Activated T-helper 1 cell treated with anti-CD3 and anti-CD28 coated beads, Interleukin-2, amount 50 U/mL, for 16 hours (primary cell): ENCODE data around the gene HS6ST1.

Source experiments
- DNase-seq, 2 donors: peaks; one replicate each; pipeline ENCODE4 v3.0.0-alpha.2; 2020; ENCODE audit warnings: low read depth in 1 of 2, low spot score in 1 of 2

The HS6ST1 gene

GRCh38 chr2:128284037-128284441, 34.6 kb downstream of the HS6ST1 start:
- no peak for DNase-seq

DNA sequence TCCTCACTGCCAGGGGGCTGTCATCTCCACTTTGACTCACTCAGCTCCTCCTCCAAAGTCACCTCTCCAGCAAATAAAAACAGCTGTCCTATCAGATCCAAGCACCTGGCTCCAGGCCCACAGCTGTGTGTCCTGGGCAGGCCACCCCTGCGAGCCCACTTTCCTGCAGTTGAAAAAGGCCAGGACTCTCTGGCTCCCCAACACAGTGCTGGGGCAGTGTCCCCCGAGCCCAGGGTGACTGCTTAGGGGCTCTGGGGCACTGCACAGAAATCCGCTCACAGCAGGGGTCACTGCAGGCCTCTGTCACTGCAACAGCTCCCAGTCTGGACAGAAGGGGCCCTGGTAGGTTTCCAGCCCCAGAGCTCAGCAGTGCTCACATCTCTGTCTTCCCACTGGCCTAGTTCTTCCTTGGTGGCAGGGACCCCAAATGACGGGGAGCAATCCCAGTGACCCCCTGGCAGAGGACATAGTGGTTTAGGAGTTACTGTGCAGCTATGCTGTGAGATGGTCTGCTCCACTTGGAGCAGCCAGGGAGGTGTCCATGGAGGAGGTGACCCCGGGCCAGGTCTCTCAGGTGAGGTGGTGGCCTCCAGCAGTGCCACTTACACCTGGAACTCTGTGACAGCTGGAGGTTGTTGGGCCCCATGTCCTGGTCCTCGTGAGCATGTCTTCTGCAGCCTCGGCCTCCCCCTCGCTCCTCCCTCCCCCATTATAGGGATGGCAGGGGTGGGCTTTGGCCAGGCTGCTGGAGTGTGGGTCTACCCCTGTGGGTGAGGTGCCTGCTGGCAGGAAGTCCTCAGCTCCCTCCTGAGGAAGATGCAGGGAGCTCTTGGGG, 35.5 kb downstream of the HS6ST1 start:
- no peak for DNase-seq

DNA sequence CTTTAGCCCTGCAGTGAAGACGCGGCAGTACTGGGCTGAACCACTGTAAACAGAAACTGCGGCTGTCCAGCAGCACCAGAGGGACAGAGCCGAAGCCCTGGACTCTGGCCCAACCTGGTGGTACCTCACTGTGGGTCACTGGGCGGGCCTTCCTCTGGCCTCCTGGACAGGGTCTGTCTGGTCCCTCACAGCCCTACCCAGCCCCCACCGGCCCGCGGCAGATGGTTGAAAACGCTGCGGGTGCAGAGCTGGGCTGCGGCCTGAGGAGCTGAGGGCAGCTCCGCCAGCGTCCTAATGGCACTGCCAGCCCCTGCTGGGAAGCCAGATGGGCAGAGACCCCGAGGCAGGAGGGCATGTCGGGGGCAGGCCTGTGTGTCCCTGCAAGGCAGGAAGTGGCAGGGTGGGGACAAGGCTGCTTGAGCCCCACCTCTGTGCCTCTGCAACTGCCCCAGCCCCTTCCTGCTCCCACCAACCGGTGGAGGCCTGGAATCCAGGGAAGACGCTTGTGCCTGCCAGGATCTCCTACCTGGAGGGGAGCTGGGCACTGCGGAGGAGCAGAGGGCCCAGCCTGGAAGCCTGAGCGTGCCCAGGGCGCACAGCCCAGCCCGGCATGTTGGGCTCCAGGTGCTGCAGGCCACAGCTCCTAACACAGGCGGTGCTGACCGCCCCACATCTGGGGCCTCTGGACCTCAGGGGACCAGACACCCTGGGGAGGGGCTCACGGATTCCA, 36.3 kb downstream of the HS6ST1 start:
- no peak for DNase-seq

- DNase-seq, result no peak
Observed at GRCh38 chr2:128281852-128282245, 36.8 kb downstream of the HS6ST1 start.

- DNase-seq, result no peak
Observed at GRCh38 chr2:128280901-128281321, 37.8 kb downstream of the HS6ST1 start.

GRCh38 chr2:128280158-128280871, 38.4 kb downstream of the HS6ST1 start:
- no peak for DNase-seq

- no peak for DNase-seq
Observed at GRCh38 chr2:128279786-128280157, 38.9 kb downstream of the HS6ST1 start.

- DNase-seq, result no peak
Observed at GRCh38 chr2:128279009-128279408, 39.7 kb downstream of the HS6ST1 start.

- DNase-seq, result peak in 1 of 2 donors; percentile 1
Observed at GRCh38 chr2:128277961-128278681, 40.5 kb downstream of the HS6ST1 start.

DNA sequence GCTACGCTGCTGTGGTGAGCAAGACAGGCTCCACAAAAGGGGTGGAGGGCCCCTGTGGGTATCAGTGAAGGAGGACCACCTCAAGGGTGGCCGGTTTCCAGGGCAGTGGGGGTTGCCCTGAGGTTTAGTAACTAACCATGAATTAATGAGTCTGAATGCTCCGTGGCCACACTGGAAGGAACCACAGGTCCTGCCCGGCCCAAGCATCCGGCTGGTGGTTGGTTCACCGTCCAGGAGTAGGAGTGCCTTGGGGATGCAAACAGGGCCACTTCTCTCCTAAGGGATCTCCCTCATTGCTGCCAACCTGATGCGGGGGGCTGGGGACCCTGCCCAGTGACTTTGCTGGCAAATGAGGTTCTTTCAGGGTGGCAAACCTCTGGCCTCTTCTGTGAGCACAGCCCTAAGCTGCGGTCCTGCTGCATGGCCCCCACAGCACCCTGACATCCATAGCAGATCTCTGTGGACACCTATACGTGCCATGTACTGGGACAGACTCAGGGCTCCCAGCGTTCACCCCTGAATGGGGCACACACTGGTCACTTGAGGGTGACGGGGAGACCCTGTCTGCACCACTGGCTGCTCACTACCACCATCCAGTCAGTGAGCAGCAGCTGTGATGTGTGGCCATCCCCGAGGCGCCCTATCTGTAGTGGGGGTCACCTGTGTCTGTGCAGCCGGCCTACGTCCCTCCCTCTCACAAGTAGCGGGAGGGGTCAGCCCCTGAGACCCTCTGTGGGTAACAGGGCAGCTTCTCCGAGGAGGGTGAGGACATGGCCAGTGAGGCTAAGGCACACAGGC, 41.6 kb downstream of the HS6ST1 start:
- peak in 1 of 2 donors; percentile 3 for DNase-seq

DNA sequence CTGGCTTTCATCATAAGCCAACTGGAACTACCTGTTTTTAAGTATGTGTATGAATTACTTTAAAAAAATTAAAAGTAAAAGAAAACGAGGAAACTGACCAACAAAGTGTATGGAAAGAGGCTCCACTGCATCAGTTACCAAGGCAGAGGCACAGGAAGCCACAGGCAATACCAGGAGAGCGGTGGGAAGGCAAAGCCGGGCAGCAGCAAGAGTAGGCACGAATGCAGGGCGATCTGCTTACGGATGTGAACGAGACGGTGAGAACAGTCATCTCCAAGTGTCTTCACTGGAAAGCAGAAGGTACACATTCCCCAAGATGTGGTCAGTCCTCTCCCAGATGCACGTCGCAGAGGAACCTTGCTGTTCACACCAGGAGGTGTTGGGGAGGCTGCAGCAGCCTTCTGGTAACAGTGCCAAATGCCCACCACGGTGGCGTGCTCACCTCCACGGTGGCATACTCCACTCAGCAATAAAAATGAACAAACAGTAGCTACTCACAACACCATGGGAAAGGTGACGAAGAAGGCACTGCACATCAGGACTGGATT, 43.1 kb downstream of the HS6ST1 start:
- no peak for DNase-seq

GRCh38 chr2:128274218-128274617, 44.5 kb downstream of the HS6ST1 start:
- DNase-seq, result no peak

DNA sequence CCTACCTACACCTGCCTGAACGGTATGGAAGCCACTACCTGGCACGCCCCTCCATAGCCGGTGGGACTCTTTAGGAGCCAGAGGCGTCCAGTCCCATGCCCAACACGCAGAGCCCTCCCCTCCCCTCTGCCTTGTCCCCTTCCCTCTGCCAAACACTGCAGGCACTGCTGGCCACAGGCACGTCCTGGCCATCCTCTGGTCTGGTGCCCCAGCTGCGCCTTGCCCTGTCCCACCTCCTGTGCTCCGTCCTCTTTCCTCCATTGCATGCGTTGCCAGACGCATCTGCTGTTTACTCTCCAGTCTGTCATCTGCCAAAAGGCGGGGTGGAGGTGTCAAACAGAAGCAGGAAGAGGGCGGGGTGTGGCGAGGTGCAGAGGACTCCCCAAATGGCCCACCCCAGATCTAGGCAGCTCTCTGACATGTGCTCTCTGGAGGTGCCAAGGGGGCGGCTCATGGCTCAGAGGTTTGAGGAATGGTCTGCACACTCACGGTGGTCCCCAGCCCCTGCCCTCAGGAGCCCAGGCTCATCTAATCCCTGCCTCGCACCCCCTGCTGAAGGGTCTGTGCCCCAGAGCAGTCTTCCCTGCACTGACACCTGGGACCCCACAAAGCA, 45.1 kb downstream of the HS6ST1 start:
- no peak for DNase-seq

DNA sequence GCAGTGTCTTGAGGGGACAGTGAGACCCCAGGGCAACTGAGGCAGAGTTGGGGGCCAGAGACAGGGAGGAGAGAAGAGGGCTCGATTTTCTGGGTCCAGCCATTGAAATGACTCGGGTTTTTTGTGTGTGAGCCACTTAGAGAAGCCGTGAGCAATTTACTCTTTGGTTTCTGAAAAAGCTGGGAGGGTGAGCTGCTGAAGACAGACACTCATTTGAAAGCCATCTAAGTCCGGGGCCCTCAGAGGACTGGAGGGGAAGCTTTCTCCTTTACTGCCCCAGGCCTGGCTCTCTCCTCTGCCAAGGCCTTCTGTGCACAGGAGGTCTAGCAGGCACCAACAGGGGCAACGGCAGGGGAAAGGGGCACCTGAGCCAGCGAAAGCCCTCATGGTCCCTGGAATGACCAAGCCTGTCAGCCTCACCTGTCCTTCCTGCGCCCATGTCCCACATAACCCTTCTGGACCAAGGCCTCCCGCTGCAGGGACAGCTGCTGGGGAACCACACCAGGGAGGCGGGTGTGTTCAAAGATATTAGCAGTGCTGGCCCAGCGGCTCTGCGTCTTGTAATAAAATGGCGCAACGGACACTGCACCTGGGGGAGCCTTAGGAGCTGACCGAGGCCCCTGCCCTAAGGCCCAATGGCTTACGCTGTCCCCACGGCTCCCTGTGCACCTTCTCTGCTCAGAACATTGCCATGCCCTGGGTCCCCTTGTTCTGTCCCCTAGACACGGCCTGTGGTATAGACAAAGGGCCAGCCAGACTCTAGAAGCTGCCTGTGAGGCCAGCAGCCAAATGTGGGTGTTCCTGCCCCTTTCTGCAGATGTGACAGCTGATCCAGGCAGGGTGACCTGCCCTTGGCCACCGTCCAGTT, 45.8 kb downstream of the HS6ST1 start:
- DNase-seq, result no peak

DNA sequence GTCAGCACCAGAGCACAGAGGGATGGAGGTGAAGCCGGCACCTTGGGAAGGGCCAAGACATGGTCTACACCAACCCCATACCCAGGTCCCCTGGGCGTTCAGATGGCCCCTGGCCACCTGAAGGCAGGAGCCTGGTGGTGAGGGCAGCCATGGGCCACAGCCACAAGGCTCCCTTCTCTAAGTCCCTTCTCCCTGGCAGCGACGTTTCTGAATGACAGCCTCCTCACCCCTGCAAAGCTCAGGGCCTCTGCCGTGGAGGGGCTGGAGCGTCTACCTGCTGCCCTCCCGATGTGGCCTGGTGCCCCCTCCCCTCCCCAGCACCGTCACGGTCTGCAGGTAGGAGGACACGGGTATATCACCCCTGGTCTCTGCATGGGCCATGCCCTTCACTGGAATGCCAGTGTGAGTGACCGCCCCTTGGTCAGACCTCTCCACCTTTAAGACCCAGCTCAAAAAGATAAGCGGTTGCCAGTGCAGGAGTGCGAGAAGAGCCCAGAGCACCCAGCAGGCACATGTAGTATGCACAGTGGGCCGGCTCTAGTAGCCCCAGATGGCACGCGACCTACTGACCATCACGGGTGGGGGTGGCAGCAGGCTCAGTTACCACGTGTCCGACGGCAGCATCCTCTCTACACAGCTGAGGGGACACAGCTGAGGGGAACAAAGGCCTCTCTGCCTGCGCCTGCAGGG, 46.6 kb downstream of the HS6ST1 start:
- DNase-seq, result no peak

DNA sequence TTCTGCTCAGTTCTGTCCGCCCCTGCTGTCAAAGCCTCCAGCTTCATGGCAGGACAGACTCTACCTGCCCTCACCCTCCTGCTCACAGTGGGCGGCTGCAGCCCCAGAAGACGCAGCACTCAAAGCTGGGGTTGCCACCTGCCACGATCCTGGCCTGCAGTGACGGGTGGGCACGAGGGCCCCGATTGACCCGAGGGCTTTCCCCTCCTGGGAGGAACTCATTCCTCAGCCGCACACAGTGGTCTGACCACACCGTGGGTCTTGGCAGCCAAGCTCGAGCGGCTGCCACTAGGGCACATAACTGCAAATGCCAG, 47.1 kb downstream of the HS6ST1 start:
- DNase-seq, result no peak

- DNase-seq, result no peak
Observed at GRCh38 chr2:128270672-128271596, 47.7 kb downstream of the HS6ST1 start.
